GM19193 (cell line): ENCODE data around the gene ZNF655.
A peak's percentile ranks its signal among the peaks of the same experiment; 100 is the strongest.

Experiments
- POLR2A ChIP-seq: IDR thresholded peaks from 4 replicates; pipeline ENCODE4 v1.6.1; 2011; ENCODE audit not compliant: insufficient read depth, insufficient read length; ENCODE audit errors: extremely low read depth

ZNF655 gene, protein sequence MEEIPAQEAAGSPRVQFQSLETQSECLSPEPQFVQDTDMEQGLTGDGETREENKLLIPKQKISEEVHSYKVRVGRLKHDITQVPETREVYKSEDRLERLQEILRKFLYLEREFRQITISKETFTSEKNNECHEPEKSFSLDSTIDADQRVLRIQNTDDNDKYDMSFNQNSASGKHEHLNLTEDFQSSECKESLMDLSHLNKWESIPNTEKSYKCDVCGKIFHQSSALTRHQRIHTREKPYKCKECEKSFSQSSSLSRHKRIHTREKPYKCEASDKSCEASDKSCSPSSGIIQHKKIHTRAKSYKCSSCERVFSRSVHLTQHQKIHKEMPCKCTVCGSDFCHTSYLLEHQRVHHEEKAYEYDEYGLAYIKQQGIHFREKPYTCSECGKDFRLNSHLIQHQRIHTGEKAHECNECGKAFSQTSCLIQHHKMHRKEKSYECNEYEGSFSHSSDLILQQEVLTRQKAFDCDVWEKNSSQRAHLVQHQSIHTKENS

DNA sequence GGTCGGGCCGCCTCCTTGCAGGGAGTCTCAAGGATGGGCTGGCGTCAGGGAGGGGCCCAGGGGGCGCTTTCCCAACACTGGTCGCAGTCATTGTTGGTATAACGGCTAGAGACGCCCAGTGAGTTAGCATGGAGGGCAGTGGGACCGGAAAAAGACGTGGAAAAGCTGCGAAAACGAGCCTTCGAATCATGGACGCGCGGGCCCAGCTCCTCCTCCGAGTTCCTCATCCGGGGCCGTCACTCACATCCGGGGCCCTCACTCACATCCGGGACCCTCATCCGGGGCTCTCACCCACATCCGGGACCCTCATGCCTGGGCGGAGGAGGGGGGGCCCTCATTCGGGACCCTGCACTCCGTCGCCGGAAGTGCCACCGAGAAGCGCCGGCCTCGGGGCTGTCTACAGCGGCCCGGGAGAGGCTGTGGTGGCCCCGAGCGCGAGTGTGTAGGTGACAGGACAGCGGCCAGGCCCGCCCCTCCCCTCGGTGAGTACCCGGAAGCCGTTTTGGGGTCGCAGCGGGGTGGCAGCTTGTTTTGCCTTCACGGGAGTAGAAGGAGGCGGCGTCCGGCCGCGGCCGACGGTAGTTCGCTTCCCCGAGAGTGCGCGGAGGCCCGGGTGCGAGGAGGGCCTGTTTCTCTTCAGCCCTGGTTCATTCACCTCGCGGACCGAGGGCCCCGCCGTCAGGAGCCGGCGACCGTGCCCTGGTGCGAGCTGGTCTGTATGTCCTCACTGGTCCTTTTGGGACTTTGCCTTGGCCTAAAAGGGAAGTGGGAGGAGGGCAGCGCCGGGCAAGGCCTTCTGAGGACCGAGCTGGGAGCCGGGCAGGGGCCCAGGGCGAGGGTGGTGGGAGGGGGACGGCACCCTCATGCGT is at the start of gene ZNF655:
TSS of gene ZNF655 (plus strand) at position 337 of the 869 bp plus-strand sequence. CDS start 1,918 bp downstream, outside the sequence.
- peak; percentile 90 for TF ChIP-seq POLR2A

DNA sequence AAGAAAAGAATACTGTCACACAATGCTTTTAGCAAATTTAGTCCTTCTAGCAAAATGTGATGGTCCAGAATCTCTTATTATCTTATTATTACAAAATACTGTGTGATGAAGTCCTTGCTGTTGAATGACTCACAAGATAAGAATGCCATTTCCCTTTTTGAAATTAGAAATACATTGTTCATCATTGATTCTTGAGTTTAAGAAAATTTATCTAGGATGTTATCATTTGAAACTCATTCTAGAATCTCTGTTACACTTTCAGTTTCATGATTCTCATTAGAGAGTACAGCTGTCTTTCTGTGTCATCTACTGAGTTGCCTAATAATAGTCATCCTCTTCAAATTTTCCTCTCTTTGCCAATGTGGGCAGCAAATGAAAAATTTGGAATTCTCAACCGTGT is 44.4 kb upstream of the ZNF655 start:
- TF ChIP-seq POLR2A: no peak

DNA sequence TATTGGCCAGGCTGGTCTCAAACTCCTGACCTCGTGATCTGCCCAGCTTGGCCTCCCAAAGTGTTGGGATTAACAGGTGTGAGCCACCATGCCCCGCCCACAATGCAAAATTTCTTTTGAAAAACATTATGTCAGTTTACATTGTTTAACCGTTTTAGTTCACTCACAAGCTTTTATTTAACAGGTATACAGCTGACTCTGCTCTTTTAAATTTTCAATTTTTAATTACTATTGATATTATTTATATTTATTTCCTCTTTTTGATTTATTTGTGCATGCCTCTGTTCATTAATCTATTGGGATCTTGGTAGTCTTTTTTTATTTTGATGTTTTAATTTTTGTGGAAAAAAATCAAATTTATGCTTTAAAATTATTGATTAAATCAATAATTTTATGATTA is 37.0 kb upstream of the ZNF655 start:
- no peak for TF ChIP-seq POLR2A

DNA sequence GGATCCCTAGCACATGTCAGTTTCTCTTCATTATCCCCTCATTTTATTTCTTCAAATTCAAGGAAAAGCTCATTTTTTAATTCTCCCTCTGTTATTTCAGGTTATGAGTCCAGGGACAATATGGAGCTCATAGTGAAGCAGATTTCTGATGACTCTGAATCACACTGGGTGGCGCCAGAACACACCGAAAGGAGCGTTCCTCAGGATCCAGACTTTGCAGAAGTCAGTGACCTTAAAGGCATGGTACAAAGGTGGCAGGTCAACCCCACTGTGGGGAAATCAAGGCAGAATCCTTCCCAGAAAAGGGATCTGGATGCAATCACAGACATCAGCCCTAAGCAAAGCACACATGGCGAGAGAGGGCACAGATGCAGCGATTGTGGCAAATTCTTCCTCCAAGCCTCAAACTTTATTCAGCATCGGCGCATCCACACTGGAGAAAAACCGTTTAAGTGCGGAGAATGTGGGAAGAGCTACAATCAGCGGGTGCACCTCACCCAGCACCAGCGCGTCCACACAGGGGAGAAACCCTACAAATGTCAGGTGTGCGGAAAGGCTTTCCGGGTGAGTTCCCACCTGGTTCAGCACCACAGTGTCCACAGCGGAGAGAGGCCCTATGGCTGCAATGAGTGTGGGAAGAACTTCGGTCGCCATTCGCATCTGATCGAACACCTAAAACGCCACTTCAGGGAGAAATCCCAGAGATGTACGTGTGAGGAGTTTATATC is 32.6 kb upstream of the ZNF655 start:
- TF ChIP-seq POLR2A: no peak

DNA sequence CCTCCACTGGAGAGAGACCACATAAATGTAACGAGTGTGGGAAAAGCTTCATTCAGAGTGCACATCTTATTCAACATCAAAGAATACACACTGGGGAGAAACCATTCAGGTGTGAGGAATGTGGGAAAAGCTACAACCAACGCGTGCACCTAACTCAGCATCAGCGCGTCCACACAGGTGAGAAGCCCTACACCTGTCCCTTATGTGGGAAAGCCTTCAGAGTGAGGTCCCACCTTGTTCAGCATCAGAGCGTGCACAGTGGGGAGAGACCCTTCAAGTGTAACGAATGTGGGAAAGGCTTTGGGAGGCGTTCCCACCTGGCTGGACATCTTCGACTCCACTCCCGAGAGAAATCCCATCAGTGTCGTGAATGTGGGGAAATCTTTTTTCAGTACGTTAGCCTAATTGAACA is 27.1 kb upstream of the ZNF655 start:
- no peak for TF ChIP-seq POLR2A

DNA sequence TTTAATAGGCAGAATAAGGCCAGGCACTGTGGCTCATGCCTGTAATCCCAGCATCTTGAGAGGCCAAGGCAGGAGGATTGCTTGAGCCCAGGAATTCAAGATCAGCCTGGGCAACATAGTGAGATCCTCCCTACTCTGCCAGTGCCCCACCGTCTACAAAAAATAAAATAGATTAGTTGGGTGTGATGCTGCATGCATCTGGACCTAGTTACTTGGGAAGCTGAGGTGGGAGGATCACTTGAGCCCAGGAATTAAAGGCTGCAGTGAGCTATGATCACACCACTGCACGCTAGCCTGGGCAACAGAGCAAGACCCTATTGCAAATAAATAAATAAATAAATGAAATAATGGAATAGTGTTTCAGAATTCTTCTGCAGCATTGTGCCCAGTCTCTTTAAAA is 22.8 kb upstream of the ZNF655 start:
- TF ChIP-seq POLR2A: no peak

DNA sequence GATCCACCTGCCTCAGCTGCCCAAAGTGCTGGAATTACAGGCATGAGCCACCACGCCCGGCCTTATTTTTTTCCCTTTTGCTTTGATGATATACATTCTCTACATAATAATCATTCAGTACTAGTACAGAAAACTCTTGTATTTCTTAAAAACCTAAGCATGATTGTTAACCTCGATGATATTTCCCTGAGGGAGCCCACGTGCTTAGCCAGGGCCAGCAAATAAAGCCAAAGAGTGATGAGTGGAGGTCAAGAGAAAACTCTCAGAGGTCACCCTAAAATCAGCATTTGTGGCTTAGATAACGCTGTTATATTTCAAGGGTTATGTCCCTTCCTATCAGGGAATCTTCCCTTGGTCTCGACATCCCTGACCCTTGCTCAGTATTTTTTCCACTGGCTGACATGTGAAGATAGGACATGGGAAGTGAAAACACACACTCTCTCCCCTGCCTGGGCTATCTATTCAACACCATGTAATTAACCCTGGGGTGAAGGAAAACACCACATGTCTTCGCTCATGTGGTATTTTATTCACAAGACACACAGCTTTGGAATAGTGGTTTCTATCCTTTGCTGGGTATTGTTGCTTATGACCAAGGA is 19.1 kb upstream of the ZNF655 start:
- no peak for TF ChIP-seq POLR2A

DNA sequence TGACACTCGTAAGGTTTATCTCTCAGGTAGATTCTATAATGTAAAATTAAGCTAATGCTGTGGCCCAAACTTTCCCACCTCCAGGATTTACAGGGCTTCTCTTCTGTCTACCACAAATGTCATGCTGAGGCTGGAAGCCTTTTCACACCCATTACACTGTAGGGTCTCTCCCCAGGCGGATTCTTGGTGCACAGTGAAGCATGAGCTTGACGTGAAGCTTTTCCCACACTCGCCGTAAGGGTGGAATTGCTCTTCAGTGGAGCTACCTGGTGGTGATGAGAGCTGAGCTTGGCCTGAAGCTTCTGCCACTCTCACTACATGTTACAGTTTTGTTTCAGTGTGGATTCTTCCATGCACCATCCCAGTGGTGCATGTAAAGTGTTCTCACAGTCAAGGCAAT is 17.9 kb upstream of the ZNF655 start:
- TF ChIP-seq POLR2A: no peak

DNA sequence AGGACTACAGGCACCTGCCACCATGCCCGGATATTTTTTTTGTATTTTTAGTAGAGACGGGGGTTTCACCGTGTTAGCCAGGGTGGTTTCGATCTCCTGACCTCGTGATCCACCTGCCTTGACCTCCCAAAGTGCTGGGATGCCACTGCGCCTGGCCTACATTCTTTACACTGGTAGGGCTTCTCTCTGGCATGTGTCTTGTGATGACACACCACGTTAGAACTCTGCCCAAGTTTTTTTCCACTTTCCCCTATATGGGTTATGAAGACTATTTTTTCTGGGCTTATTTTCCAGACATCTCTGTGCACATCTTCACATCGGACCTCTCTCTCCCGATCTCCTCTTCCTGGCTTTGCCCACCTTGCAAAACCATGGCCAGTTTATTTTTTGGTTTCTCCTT is 17.2 kb upstream of the ZNF655 start:
- no peak for TF ChIP-seq POLR2A

DNA sequence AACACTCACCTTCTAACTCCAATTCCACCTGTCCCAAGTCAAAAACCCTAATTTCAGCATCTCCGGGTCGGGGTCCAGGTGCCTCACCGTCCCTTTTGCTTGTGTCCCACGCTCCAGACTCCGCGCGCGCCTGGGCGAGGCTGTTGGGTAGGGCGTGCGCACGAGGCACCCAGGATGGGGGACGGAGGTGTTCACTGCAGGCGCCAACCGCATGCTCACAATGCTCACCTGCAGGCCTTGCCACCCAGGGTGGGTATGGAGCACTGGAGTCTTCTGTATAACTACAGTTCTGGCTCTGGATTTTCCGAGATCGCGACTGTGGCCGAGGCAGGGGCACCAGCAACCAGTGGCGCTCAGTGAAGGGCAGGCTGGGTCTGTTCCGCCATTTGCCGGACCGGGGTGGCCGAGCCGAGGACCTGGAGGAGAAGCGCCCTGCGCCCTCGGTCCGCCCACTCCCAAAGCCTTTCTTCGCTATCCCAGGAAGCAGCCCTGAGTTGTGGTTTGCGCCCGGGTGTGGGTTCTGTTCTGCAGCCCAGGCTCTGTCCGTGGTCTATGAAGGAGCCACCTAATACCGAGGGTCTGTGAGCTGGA is 15.3 kb upstream of the ZNF655 start:
- TF ChIP-seq POLR2A: no peak

DNA sequence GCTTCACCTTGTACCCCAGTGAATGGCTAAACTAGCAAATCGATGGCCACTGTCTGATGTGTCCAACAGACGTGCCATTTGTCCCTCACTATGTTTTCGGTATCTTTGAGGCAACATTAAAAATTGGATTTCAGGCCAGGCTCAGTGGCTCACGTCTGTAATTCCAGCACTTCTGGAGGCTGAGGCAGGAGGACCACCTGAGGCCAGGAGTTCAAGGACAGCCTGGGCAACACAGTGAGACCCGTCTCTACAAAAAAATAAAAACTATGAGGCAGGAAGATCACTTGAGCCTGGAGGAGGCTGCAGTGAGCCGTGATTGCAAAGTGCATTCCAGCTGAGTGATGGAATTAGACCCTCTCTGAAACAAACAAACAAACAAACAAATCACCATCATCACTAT is 14.5 kb upstream of the ZNF655 start:
- TF ChIP-seq POLR2A: no peak

DNA sequence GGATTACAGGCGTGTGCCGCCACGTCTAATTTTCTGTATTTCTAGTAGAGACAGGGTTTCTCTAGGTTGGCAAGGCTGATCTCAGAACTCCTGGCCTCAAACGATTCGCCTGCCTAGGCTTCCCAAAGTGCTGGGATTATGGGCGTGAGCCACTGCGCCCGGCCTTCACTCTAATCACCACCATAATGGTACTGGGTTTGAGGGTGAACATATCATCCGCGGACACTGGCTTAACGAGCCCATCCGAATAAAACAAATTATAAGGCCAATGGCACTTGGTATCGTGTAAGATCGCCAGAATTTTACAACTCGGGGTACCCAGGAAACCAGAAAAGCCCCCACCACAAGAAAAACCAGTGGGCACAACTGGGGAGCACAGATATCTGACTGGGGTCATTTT is 7.1 kb upstream of the ZNF655 start:
- TF ChIP-seq POLR2A: no peak

DNA sequence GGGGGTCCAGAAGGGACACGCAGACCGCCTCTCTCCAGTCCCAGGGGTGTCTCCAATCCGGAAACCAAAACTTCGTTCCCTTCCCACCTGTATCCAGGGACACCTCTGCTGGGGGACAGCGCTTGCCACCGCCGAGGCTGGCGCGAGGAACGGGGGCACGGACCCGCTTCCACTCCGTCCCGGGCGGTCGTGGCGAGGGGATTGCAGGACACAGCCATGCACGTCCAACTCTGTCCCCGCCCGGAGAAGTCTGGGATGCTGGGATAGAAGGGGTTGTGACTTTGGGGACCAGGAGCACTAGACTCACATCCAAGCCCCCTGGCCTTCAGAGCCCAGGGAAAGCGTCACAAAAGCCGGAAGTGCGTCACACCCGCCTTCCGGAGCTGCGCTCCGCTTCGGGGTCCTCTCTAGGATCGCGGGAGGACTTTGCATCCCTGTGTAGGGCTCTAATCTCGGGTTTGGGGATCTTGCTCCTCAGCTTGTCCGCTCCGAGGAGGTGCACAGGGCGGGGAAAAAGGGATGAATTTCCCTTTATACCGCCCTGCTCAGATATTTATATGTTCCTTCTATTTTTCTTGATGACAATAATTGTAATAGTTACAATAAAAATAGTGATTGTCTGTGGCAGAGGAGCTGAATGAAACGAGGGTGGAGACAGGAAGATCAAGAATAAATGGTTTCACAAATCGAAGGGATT is 6.5 kb upstream of the ZNF655 start, which contains the start of gene FAM200A:
TSS of gene FAM200A (minus strand) at position 348 of the 697 bp plus-strand sequence. CDS start 3,707 bp downstream, outside the sequence.
- peak; percentile 95 for TF ChIP-seq POLR2A
